GM12875 (cell line): Measurements from ENCODE around the gene ERMN.

ENCODE experiments used
- H3K4me3 ChIP-seq: one replicate; pipeline ENCODE4 v1.5.1; 2011; ENCODE audit warnings: low read depth, low read length, control low read depth
- TF ChIP-seq, protein P1 (sequence below): IDR thresholded peaks from 2 replicates; pipeline ENCODE4 v1.5.1; 2011; ENCODE audit warnings: low read depth, mild to moderate bottlenecking, control low read depth, inconsistent platforms, low read length, moderate library complexity, borderline replicate concordance; ENCODE audit not compliant: insufficient read depth

Gene ERMN

DNA sequence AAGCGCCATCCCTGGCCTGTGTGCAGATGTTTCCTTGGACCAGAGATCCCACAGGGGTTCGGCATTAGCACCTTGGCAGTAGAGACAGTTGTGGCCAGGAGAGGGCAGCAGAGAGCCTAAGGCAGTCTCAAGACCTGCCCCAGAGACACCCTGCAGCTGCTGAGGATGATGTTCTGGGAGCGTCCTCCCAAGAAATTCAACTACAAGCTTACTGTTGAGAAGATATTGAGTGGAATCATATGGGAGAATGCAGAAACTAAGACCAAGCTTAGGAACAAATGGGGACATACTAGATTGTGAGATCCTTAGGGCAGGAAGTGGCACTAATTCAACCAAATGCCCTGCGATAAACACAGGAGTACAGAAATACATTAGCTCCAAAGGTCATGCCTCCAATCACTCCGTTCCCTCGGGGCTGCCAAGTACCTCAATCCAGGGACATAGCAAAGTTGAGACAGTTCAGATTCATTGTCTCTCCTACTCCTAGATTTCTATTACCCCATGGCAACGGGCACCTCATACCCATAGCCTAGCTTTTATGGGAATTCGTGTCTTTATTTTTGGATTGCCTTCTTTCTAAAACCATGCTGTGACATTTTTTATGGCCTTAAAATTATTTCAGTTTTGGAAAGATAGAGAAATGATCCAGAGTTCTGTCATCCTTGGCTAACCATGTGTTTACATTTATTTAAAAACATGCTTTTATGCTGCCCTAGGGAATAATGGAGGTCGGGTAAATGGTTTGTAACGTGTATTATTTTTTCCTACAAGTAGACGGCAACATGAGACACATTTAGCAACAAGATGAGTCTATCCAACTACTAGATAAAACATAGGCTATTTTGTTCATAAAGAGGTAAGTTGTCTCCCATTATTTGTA is 2.2 kb upstream of the ERMN start:
- TF ChIP-seq, protein P1, sequence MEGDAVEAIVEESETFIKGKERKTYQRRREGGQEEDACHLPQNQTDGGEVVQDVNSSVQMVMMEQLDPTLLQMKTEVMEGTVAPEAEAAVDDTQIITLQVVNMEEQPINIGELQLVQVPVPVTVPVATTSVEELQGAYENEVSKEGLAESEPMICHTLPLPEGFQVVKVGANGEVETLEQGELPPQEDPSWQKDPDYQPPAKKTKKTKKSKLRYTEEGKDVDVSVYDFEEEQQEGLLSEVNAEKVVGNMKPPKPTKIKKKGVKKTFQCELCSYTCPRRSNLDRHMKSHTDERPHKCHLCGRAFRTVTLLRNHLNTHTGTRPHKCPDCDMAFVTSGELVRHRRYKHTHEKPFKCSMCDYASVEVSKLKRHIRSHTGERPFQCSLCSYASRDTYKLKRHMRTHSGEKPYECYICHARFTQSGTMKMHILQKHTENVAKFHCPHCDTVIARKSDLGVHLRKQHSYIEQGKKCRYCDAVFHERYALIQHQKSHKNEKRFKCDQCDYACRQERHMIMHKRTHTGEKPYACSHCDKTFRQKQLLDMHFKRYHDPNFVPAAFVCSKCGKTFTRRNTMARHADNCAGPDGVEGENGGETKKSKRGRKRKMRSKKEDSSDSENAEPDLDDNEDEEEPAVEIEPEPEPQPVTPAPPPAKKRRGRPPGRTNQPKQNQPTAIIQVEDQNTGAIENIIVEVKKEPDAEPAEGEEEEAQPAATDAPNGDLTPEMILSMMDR, result peak; percentile 97
- no peak overlapping the region for H3K4me3 ChIP-seq

DNA sequence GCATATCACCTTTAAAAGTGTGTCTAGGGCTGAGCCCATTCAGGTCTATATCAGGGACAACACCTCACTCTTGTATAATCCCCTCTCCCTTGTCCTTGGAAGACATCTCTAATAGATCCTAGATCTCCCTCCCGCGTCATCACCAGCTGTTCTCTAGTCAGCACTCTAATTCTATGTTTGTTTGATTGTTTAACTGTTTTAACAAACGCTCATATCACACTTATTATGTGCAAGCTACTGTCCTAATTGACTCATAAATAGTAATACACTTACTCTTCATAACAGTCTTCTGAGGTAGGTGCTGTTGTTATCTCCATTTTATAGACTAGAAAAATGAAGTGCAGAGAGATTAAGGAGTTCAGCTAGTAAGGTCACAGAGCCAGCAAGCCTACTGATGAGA is 1.6 kb upstream of the ERMN start:
- no peak overlapping the region for H3K4me3 ChIP-seq
- TF ChIP-seq, protein P1, result no peak

DNA sequence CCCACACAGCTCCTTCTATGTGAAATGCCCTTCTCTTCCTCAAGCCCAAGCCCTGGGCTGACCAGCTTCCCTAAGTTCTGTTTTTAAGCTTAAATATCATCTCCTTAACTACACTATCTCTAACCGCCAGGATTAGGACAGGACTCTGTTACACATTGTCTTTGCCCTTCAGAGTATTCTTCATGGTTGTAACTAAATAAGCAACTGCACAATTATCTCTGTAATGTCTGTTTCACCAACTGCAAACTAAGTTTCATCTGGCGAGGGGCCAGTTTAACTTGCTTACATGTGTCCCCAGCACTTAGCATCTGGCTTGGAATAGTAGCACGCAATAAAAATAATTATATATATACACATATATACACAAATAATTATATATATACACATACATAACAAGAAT is 1.1 kb upstream of the ERMN start:
- TF ChIP-seq, protein P1, result no peak
- no peak overlapping the region for H3K4me3 ChIP-seq

DNA sequence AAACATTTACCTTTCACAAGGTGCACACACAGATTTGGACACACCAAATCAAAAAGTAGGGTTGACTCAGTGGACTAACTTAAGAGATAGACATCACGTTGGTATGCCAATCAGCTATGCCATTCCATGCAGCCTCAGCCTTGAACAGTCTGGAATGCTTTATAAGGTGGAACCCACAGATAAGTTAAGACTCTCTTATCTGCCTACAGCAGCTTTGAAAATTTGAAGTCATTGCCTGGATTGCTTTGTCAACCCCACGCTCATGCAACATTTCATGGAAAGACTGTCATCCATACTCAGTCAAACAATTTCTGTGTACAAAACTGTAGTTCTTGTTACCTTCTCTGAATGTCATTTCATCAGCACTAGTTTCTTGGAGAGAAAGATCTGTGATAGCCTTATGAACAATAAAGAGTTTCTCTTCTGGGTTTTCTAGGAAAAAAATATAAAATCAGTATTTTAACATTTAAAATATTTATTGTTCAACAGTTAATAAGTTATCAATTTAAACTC is 1.2 kb downstream of the ERMN start:
- TF ChIP-seq, protein P1, result no peak
- H3K4me3 ChIP-seq, result no peak overlapping the region

DNA sequence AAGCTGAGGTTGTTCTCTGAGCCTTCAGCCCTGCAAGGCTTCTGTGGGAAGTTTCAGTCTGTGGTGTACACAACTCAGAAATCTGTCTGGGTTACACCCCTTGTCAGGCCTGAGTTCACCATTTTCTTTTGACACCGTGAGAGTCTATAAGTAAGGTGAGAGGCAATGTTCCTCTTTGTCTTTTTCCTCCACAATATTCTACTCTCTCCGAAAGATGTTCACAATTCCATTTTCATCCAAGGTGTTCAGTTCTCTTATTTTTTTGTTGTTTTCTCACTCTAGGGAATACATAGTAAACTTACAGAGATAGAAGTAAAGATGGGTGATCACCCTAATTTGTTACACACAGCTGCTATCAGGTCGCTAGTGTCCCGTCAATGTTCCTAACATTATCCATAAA is 3.2 kb downstream of the ERMN start:
- no peak overlapping the region for H3K4me3 ChIP-seq
- TF ChIP-seq, protein P1, result no peak

DNA sequence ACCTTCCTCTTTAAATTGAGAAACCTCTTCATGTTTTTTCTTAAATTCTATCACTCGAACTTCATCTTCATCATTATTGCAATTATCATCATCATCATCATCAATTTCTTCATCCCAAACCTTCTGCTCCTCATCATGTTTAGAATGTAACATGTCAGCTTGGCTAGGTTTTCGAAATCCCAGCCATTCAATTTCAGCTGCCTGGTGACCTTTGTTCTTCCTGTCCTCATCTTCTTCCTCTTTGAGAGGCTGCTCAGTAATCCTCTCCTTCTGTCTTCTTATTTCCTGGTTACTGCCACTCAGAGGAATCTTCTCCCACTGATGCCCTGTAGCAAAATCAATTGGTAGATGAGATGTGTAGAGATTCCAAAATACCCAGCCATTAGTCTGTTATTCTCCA is 4.2 kb downstream of the ERMN start:
- no peak overlapping the region for H3K4me3 ChIP-seq
- TF ChIP-seq, protein P1, result no peak

DNA sequence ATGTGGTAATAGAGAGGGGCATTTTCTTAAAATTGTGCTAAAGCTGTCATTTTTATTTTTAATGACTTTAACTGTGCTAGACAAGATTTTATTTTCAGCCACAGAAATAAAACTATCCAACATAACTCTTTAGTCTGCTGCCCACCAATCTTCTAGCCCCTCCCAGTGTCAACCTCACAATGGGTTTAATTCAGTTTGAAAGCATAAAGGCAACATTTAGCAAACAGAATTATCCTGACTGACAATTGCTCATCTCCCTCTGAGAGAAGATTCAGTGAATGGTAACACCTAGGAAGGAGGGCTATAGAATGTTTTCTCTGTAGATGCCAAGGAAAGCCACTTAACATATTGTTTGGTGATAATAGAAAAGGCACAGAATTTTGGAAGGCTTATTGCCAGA is 5.2 kb downstream of the ERMN start:
- H3K4me3 ChIP-seq, result no peak overlapping the region
- TF ChIP-seq, protein P1, result no peak
